AG09309 (cell line): ENCODE results near the gene TLCD3A.

Experiments
- DNase-seq: peaks from one replicate; pipeline ENCODE4 v3.0.0-alpha.2; 2010; ENCODE audit warnings: low read depth
- H3K4me3 ChIP-seq: 2 replicates; pipeline ENCODE4 v1.5.1; 2011; ENCODE audit warnings: mild to moderate bottlenecking, low read depth, low read length, moderate library complexity; ENCODE audit not compliant: control insufficient read depth
- CTCF ChIP-seq: IDR thresholded peaks from 2 replicates; pipeline ENCODE4 v1.5.1; 2011; ENCODE audit warnings: mild to moderate bottlenecking, low read depth, low read length, inconsistent platforms; ENCODE audit not compliant: insufficient read depth, control insufficient read depth; ENCODE audit errors: missing control alignments

The TLCD3A gene

GRCh38 chr17:725746-726145, 6.7 kb upstream of the TLCD3A start:
- no peak overlapping the region for H3K4me3 ChIP-seq

GRCh38 chr17:726271-726919, 6.0 kb upstream of the TLCD3A start:
- no peak for TF ChIP-seq CTCF
- H3K4me3 ChIP-seq: no peak overlapping the region
- no peak for DNase-seq

More at GRCh38 chr17:725746-726145, 6.7 kb upstream of the TLCD3A start:
- TF ChIP-seq CTCF: no peak
- DNase-seq: no peak

GRCh38 chr17:728911-729310, 3.5 kb upstream of the TLCD3A start:
- no peak for DNase-seq
- no peak for TF ChIP-seq CTCF

GRCh38 chr17:731644-732066, 741 bp upstream of the TLCD3A start:
- H3K4me3 ChIP-seq: peak overlapping the region; percentile 87
- no peak for DNase-seq
- TF ChIP-seq CTCF: no peak

More at GRCh38 chr17:728911-729310, 3.5 kb upstream of the TLCD3A start:
- H3K4me3 ChIP-seq: no peak overlapping the region

GRCh38 chr17:732902-733720, 715 bp downstream of the TLCD3A start:
- DNase-seq: no peak
- peak overlapping the region; percentile 87 for H3K4me3 ChIP-seq
- TF ChIP-seq CTCF: no peak

GRCh38 chr17:733743-734142, 1.3 kb downstream of the TLCD3A start:
- no peak for TF ChIP-seq CTCF
- DNase-seq: no peak
- H3K4me3 ChIP-seq: peak overlapping the region; percentile 87
